GM10248 (cell line): Measurements from ENCODE around the gene SCAMP2.

Experiments
- CTCF ChIA-PET: fragments of 300-600 bp; sonication (Branson Sonifier 250); formaldehyde crosslinking; extraction: SDS; loops from one replicate; lab custom pipeline; 2021; ENCODE audit warnings: antibody characterized with exemption; lab: Yijun Ruan, JAX
- POLR2A ChIA-PET: fragments of 350-650 bp; sonication (Branson Sonifier 250); formaldehyde crosslinking; extraction: SDS; loops from one replicate; lab custom pipeline; 2020; ENCODE audit warnings: antibody characterized with exemption; lab: Yijun Ruan, JAX
- DNase-seq: peaks from one replicate; pipeline ENCODE4 v3.0.0; 2012; ENCODE audit errors: extremely low spot score
- TF ChIP-seq, protein P1 (sequence below): IDR thresholded peaks from 2 replicates; pipeline ENCODE4 v1.5.1; 2012; ENCODE audit warnings: mild to moderate bottlenecking, low read depth; ENCODE audit errors: extremely low read depth, missing control alignments, control extremely low read depth

The SCAMP2 gene

DNA sequence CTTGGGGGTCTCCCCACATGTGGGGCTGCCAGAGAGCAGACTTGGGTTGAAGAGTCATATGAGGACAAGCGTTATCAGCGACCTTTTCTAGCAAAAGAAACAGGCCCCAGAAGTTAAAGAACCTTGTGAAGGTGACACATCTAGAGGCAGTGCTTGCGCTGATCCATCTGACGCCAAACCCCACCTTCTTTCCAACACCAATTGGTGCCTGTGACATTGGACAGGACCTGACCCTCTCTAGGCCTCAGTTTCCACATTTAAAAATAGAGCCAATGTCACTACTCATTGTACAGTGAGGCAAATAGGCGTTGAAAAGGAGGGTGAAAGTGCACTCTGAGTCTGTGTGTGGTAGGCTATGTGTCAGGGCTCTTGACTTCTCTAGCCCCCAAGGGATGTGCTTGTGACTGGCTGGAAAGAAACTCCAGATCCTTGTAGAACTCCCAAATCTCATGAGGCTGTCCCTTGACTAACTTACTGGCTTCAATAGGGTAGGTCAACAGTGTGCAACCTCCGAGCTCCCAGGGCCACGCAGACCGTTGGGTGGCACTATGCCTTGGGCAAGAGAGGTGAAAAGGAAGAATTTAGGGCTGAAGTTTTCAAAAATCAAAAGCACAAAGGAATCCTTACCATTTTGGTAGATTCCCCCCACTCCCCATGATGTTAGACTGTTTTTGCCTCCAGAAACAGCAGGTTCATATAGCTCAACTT, 34.2 kb upstream of the SCAMP2 start:
- TF ChIP-seq, protein P1, sequence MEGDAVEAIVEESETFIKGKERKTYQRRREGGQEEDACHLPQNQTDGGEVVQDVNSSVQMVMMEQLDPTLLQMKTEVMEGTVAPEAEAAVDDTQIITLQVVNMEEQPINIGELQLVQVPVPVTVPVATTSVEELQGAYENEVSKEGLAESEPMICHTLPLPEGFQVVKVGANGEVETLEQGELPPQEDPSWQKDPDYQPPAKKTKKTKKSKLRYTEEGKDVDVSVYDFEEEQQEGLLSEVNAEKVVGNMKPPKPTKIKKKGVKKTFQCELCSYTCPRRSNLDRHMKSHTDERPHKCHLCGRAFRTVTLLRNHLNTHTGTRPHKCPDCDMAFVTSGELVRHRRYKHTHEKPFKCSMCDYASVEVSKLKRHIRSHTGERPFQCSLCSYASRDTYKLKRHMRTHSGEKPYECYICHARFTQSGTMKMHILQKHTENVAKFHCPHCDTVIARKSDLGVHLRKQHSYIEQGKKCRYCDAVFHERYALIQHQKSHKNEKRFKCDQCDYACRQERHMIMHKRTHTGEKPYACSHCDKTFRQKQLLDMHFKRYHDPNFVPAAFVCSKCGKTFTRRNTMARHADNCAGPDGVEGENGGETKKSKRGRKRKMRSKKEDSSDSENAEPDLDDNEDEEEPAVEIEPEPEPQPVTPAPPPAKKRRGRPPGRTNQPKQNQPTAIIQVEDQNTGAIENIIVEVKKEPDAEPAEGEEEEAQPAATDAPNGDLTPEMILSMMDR = no peak
- ChIA-PET POLR2A (interaction anchor here (0.6 to 0.7 kb wide), 3 partner anchors 11 to 126 kb away, joined by 3 to 10 read pairs (median 5); no protein-coding TSS in a partner anchor), CTCF (interaction anchor here (0.7 to 3.0 kb wide), 11 partner anchors 10 to 297 kb away, joined by 3 to 16 read pairs (median 5); partner anchors contain the start of gene ULK3)
- DNase-seq = no peak

DNA sequence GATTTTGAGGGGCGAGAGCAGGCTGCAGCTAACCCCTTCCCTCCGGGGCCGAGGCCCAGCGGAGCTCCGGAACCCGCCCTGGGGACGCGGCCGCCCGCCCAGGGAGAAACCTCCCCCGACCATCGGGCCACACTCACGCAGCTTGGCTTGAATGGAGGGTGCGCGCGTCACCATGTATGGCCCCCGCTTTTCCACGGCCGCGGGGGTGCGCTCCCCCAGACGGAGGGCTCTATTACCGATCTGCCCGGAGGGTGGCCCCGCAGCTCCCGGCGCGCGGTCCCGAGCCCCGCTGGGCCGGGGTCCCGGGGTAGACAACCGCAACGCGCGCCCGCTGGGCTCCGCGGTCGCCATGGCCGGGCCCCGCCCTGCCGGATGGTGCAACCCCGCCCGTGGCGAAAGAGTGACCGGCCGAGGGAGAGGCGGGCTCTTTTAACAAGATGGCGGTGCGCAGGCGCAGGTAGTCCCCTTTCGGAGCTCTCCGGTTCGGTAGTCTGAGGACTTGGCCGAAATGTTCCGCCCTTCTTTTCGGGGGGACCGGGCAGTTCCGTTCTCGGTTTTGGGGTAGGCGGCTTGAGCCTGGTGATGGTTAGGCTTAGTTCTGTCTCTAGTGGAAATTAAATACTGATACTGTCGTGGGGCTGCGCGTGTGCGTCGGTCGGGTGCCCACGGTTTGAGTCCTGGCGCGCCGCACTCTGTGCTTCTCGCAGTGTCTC, 33.4 kb upstream of the SCAMP2 start, which contains the start of gene FAM219B:
FAM219B (minus strand) TSS at position 402 of the 713 bp plus-strand sequence; CDS start at position 351, 51 bp downstream.
- TF ChIP-seq, protein P1 = no peak
- POLR2A ChIA-PET = interaction anchor here (0.6 to 1.0 kb wide), 4 partner anchors 8 to 233 kb away, joined by 3 read pairs; no protein-coding TSS in a partner anchor
- peak; percentile 97 for DNase-seq
- CTCF ChIA-PET = interaction anchor here (0.7 to 3.0 kb wide), 12 partner anchors 9 to 298 kb away, joined by 3 to 16 read pairs (median 4); partner anchors contain the start of gene ULK3

DNA sequence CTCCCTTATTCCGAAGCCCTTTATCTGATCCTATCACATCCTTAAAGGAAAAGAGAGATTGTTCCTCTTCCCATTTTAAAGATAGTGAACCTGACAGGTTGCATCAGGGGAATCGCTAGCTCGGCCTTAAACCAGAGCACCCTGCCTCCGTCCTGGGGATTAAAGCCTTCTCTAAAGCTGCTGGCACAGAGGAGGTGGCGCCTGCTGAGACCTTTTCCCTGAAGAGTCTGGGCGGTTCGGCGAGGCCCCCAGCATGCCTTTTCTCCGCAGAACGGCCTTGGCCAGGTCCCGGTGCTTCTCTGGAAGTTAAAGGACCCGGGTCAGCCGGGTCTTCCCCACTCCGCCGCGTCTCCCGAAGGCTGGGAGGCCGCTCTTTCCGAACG, 32.9 kb upstream of the SCAMP2 start:
- CTCF ChIA-PET = interaction anchor here (0.7 to 3.0 kb wide), 11 partner anchors 9 to 137 kb away, joined by 3 to 16 read pairs (median 5); partner anchors contain the start of gene ULK3
- POLR2A ChIA-PET = interaction anchor here (0.6 to 1.0 kb wide), 3 partner anchors 8 to 232 kb away, joined by 3 read pairs; no protein-coding TSS in a partner anchor
- no peak for DNase-seq
- TF ChIP-seq, protein P1 = no peak

DNA sequence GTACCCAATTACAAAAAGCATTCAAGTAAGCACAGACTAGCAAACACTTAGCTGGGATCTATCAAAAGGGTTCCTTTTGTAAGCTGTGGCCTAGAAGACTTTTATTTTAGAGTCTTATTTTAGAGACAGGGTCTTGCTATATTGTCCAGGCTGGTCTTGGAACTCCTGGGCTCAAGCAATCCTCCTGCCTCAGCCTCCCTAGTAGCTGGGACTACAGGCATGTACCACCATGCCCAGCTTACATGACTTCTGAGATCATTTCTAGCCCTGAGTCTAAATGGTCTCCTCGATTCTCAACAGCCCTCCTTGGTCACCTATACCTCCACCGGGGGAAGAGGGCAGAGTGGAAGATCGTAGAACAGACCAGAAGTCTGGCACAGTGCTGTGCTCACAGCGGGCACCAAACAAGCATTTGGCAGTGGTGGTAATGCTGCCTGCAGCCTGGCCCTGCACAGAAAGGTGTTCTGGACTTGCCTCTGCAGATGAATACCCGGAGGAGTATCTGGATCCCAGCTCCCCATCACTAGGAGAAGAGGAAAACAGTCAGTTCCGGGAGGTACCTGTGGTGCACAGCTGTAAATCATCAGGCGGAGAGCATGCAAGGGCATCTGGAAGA, 31.1 kb upstream of the SCAMP2 start:
- ChIA-PET POLR2A (interaction anchor here (0.8 kb wide), 1 partner anchor 364 kb away, joined by 6 read pairs; no protein-coding TSS in a partner anchor), CTCF (interaction anchor here (1.0 to 8.2 kb wide), 9 partner anchors 8 to 135 kb away, joined by 4 to 131 read pairs (median 7); partner anchors contain the start of genes MPI and SCAMP2)
- TF ChIP-seq, protein P1 = no peak

DNA sequence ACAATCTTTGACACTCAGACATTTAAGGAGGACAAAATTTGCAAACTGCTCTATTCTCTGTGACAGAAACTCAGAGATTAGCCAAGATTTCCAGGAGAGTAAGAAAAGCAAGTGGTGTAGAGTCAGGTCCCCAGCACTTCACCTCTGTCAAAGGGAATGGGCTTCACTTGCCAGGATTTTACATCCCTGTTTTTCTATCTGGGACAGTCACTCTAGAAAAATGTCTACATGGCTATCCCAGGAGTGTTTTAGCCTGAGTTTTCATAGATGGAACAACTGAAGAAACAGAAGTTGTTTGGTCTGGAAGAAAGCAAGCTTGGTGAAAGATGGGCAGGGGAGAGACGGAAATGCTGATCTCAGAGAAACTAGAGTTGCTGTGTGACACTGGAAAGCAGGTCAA, 30.5 kb upstream of the SCAMP2 start:
- POLR2A ChIA-PET = interaction anchor here (0.8 kb wide), 1 partner anchor 363 kb away, joined by 6 read pairs; no protein-coding TSS in a partner anchor
- DNase-seq = no peak
- TF ChIP-seq, protein P1 = no peak
- CTCF ChIA-PET = interaction anchor here (1.0 to 8.2 kb wide), 9 partner anchors 9 to 135 kb away, joined by 4 to 131 read pairs (median 7); partner anchors contain the start of genes MPI and SCAMP2

More for the DNA sequence above, 31.1 kb upstream of the SCAMP2 start:
- no peak for DNase-seq
